ENCODE results near the gene STK26. TPM values are rescaled to one million over a fixed set of nuclear protein-coding genes. Genes with fewer than 3 reads are reported as not detected.
"Not testable (repeated sequence)": the region's sequence is repeated elsewhere in the genome, so short reads cannot be mapped to it uniquely, and the experiment has no call there.

Gene STK26
- total RNA-seq, 1 experiment from 2014 or later = 26.3 TPM

DNA sequence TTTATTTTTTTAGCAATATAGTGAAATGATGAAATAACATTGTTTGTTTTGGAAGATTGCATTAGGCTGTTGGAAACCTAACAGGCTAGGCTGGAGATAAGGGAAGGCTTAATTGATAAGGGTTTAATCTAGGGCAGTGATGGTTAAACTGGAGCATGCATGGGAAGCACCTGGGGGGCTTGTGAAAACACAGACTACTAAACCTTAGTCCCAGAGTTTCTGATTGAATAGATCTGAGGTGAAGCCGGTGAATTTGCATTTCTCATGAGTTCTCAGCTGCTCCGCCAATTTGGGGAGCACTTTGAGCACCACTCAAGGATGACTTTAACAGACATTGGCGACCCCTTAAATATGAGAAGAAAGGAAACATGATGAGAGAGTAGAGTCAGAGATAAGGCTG is 11.5 kb downstream of the STK26 start:
- DNase-seq (ENCODE audit: low read depth) = no peak

DNA sequence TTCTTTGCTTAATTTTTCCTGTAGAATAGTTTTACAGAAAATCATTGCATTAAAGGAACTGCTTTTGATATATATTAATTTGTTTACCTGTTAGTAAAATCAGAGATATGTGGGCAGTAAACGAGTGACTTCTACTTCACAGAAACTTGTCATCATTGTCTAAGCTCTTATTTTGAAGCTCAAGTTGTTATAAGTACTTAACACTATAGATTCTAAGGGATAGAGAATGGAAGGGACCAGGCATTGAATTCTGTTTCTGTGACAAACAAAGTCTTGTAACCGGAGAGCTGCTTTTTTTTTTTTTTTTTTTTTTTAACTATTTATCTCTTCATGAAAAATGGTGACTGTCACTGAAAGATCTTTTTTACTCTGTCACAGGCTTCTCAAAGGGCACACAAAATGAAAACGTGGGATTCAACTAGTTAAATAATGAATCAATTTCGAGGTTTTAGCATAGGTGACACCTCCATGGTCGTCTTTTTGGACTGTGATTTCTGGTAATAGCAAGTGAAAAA is 14.4 kb downstream of the STK26 start:
- DNase-seq (ENCODE audit: low read depth) = no peak

DNA sequence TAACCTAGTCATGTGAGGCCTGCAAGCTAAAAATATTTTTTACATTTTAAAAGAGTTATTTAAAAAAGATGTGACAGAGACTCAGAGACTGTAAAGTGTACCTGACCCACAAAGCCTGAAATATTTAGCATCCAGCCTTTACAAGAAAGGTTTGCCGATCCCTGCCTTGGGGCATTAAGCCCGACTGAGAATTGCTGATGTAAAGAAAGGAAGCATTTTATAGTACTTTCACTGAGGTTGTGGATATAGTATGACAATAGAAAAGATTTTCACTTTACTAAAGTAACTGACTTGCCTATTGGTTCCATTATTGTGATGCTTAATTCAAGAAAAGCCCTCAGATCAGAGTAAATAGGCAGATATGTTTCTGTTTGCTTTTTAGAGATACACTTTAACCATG is 17.0 kb downstream of the STK26 start:
- no peak for DNase-seq (ENCODE audit: low read depth)

DNA sequence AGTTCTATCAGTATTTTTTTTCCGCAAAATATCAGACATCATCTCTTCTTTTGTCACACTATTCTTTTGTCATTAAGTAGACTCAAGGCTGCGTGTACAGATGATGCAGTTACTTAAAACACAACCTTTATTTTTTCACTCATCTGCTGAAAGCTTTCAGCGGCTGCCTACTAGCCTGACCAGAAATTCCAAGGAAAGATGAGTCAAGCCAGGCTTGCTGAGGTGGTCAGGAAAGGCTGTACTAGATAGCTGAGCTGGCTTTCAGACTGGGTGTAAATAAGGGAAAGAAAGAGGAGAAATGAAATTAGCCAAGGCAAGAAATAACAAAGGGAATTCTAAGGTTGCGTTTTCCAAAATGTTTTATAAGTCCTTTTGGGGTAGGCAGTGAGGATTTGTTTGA is 17.9 kb downstream of the STK26 start:
- DNase-seq (ENCODE audit: low read depth) = peak; percentile 76

DNA sequence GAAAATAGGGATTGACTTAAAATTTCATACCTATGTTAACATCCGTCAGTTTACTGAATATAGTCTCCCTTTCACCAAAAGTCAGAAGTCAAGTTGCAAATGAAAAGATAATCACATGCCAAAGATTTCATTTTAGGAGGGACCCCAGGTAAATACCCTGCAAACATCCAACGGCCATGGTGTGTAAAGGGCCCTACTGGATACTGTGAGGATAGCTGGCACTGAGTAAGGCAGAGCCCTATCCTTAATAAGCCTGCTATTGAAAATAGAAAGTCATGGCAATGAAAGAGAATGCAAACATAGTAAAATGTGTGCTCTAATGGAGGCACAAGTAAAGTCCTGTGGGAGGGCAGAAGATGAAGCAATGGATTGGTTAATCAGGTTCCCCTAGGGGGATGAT is 20.9 kb downstream of the STK26 start:
- no peak for DNase-seq (ENCODE audit: low read depth)

DNA sequence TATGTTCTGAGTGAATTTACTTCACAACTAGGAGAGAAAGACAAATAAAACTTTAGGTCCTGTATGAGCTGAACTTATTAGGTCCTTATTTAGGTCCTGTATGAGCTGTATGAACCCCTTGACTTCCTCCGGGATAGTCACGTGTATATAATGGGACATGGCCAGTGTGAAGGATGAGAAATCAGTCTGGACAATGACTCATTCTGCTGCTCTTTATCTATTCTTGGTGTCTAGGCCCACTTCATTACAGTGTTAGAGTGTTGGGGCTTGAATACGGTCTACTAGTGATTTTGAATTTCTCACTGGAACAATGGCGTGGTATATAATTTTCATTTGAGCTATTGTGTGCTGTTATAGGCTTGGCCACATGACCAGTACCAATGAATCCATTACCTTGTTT is 21.9 kb downstream of the STK26 start:
- DNase-seq (ENCODE audit: low read depth) = peak; percentile 55

DNA sequence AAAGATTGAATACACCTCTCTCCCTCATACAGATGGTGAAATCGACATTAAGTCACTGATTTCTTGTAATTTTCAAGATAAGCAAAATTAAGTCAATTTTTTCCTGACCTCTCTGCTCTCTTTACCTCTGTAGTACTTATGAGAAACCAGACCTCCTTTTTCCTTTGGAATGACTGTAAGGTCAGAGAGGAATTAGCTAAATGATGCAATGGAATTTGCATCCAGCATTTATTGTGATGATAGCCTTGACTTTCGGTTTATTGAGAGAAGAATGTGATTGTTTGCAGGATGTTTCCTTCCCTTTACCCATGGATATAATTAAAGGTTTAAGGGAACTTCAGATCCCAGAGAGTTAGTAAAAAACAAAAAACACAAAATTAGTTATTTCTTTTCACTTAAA is 22.4 kb downstream of the STK26 start:
- no peak for DNase-seq (ENCODE audit: low read depth)

DNA sequence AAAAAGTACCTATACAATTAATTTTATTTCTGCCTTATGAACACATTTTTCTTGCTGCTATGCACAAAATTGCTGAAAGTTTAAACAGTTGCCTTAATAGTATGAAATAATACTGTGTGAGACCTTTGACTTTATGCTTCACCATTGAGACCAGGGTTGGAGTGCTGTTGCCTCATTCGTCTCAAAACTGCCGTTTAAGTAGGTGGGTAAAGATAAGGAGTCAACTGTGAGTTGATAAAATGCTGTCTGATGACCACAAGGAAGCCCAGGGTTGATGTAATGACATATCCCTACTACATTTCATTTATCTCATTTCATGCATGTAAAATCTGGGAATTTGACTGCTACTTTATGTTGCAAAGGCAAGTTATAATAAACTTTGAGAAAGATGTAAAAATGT is 23.4 kb downstream of the STK26 start:
- DNase-seq (ENCODE audit: low read depth) = no peak

DNA sequence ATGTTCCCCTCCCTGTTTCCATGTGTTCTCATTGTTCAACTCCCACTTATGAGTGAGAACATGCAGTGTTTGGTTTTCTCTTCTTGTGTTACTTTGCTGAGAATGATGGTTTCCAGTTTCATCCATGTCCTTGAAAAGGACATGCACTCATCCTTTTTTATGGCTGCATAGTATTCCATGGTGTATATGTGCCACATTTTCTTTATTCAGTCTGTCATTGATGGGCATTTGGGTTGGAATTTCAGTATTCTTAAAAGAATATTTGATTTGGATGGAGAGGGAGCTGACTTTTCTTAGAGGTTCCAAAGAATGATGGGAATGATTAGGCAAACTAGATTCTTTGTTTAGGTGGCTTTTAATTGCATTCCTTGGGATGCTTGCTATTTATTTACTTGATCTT is 28.7 kb downstream of the STK26 start:
- not testable (repeated sequence) for DNase-seq (ENCODE audit: low read depth)

DNA sequence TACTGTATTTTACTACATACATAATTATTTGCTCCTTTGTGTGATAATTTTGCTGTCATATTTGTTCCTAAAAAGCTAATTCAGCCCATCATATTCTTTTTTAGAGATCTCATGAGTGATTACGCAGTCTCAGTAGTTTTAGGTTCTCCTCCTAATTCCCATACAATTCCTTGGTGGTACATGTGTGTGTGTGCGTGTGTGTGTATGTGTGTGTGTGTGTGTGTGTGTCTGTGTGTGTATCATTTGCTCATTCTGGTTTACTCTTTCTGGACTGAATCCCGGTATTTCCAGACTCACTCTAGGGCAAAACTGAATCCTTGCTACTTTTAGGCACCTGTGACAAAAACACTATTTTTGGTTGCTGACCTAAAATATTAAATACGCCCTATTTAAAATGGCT is 34.9 kb downstream of the STK26 start:
- DNase-seq (ENCODE audit: low read depth) = no peak

DNA sequence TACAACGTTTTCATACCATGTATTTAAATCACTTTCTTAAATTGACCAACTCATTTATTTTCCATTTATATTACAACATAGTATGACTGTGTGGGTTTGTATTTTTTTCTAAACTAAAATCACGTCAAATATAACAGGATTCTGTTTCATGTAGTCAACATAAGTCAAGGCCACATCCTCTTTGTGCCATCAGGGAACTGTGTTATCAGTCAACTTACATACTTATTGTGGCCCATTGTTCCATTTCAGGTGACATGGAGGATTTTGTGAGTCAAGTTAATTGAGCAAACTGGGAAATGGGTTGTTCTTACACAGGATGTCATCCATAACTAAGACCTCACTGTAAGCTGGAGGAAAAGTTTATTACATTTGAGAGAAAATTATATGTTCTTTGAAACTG is 35.9 kb downstream of the STK26 start:
- no peak for DNase-seq (ENCODE audit: low read depth)

DNA sequence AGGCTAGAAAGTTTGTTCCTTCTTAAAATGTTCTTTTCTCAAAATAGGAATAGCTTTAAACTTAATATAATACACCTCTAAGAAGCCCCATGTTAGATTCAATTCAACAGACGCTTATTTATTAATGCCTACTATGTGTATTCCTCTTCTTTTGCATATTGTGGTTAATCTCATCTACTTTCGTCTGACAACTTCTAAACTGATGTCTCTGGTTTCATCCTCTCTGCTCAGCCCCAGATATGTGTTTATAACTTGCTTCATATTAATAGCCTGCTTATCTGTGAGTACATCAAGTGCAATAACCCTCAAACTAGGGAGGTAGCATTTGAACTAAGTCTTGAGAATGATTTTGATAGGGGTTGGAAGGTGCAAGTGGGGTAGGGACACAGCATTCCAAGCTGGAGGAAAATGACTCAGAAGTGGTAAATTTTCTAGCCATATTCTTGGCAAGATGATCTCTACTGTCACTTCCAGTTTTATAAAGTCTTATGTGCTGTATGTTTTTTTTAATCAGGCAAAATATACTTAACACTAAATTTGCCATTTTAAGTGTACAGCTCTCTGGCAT is 37.0 kb downstream of the STK26 start:
- DNase-seq (ENCODE audit: low read depth) = peak; percentile 15

DNA sequence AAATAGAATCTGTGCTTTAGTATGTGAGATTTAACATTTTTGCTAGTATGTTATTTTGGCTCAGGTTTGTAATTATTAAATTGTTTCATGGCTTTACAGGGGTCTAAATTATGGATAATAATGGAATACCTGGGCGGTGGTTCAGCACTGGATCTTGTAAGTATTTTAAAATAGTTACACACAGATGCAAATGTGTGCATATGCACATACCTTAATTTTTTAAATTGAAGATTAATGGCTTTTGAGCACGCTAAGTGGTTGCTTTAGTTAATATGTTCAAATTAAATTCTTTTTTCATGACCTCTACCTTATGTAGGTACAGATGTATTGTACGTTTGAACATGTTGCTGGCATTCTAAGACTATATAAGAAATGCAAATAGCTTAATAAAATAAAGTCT is 40.2 kb downstream of the STK26 start:
- DNase-seq (ENCODE audit: low read depth) = no peak

DNA sequence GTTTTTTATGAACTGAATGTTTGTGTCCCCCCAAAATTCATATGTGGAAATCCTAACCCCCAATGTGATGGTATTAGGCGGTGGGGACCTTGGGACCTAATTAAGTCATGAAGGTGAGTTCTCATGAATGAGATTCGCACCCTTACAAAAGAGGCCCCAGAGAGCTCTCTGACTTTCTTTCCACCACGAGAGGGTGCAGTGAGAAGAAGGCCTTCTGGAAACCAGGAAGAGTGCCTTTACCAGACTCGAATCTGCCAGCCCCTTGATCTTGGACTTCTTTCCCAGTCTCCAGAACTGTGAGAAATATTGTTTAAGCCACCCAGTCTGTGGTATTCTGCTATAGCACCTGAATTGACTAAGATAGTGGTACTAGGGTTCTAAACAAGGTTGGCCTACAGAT is 40.8 kb downstream of the STK26 start:
- DNase-seq (ENCODE audit: low read depth) = no peak

DNA sequence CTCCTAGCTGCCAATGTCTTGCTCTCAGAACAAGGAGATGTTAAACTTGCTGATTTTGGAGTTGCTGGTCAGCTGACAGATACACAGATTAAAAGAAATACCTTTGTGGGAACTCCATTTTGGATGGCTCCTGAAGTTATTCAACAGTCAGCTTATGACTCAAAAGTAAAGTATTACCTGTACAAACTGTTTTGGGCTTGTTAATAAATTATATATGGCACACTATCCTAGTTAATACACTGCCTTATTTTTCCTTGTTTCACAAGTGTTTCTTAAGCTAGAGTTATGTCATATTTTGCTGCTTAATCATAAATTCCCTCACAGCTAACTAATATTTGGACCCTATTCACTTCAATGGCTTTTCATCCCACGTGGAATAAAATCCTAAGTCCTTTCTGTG is 45.3 kb downstream of the STK26 start:
- no peak for DNase-seq (ENCODE audit: low read depth)

DNA sequence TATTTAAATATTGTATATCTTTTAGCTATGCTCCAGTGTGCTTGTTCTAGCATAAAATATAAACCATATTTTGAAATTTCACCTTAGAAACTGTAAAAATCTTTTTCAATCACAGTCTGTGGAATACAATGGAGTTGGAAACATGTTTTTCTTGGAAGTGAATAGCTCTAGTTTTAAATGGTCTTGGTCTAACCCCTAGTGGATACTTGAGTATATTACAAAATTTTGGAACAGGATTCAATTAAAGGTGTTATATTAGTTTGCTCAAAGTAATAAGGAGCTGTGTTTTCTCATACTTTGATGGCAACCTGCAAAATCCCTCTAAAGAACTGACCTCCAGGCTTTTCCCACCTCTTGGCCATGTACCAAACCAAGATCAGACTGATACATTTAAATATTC is 48.2 kb downstream of the STK26 start:
- DNase-seq (ENCODE audit: low read depth) = no peak

DNA sequence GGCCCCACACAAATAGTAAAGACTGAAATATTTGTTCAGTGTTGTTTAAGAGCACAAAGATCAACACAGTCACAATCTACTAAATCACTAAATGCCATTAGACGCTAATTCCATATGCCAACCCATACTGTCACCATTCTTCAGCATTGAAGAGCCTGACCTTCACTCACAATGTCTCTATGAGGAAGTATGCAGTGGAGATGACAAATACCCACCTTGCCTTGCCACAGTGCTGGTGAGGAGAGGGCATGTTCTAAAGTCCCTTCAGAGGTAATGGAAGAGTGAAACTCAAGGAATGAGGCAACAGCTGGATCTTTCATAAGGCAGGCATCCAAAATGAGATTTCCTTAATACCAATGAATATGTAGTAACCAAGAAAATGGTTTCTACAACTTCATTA is 54.3 kb downstream of the STK26 start:
- DNase-seq (ENCODE audit: low read depth) = no peak

DNA sequence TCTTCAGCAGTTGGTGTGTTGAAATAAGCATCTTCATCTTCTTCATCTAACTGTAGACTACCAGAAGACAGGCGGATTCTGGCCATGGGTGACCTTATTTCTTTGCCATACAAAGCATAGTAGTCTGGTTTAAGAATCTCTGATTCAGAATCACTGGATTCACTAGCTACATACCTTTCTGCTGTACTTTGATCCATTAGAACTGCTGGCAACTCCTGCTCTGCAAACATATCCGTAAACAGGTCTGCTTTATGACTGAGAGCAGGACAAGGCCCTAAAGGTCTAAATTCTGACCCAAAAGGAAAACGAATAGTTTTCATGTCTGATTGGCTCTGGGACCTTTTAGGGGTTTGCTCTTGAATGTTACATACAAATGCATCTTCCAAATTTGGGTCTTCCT is 54.8 kb downstream of the STK26 start:
- no peak for DNase-seq (ENCODE audit: low read depth)

DNA sequence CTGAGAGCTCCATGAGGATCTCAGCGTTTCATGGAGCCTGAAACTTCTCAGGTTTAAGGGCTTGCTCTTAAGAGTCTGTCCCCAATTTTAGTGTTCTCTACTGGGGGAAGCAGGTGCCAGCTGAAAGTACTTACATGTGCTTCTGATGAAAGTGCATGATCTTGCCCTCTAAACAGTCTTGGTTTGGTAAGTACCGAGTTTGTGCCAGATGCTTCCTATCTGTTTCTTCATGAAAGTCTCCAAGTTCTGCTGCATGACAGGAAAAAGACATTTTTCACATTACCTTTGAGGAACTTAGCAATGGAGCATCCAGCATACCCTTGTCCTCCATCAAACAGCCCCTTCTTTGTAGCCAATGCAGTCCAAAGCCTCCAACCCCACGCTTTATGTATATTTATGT is 62.7 kb downstream of the STK26 start:
- no peak for DNase-seq (ENCODE audit: low read depth)

DNA sequence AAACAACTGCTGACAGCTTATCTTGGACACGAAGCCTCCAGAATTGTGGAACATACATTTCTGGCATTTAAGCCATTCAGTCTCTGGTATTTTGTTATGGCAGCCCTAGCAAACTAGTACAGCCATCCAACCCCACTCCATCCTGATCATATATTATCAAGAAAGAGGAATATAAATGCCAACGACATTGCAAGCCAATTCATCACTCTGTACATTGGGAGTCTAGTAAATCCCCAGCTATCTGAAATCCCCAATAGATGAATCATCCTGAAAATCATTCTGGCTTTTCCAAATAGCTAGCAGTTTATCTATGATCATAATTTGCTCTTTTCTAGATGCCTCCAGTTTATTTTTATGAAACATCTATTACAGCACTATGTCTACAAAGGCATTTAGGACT is 63.6 kb downstream of the STK26 start:
- peak; percentile 56 for DNase-seq (ENCODE audit: low read depth)

DNA sequence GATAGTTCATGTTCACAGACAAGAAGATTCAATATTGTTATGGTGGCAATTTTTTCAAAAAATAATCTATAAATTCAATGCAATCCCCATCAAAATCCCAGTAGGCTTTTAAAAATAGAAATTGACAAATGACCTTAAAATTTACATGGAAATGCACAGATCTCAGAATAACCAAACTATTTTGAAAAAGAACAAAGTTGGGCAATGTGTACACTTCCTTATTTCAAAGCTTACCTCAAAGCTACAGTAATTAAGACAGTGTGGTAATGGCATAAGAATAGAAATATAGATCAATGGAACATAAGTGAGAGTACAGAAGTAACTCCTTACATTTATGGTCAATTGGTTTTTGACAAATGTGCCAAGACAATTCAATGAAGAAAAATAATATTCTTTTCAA is 65.8 kb downstream of the STK26 start:
- DNase-seq (ENCODE audit: low read depth) = no peak

DNA sequence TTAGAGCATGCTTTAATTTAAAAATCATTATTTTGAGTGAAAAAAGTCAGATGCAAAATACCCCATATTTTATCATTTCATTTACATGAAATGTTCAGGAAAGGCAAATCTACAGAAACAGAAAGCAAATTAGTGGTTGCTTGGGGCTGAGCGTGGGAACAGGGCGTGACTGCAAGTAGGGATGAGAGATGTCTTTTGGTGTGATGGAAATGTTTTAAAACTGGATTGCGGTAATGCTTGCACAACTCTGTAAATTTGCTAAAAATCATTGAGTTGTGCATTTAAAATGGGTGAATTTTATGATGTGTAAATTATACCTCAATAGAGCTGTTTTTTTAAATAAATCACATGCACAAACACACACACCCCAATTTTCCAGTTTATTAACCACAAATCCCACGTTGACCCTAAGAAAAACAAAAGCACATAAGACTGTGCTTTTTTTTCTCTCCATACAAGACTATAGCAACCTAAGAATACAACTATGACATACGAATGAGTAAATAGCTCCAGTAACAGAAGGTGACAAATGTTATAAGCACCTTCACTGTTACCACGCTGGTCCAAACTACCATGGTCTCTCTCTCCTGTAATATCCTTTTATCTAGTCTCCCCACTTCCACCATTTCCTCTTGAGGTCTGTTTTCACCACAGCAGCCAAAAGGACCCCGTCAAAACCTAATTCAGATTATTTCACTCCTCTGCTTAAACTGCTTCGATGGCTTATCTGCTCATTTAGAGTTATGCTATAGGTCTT is 67.5 kb downstream of the STK26 start:
- DNase-seq (ENCODE audit: low read depth) = no peak

DNA sequence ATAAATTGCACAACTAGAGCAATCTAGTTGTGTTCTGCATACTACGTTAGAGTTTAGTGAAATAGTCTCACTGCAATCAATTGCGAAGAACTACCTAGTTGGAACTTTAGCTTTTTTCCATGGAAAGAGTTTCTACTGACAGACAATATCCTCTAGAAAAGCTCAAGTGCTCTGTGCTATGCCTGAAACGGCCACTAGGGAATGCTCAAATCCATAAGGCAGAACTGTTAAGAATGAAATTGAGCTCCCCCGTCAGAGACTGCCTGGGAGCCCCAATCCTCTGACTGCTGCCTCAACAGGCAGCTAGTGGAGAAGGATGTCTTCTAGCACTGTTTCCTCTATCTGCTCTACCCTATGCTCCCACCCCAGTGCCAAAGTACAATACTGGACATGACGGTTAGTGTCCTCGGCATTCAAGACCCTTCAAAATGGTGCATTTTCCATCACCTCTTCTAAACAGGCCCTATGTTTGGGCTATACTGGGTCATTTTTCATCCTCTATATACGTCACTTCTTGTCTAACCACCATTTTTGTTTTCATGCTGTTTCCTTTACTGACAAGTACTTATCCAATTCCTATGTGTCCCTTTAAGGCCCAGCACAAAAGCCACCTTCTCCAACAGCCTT is 69.5 kb downstream of the STK26 start:
- DNase-seq (ENCODE audit: low read depth) = peak; percentile 42
